ENCODE results near the gene ZBTB24. TPM values are rescaled to one million over a fixed set of nuclear protein-coding genes. Genes with fewer than 3 reads are reported as not detected.

Gene ZBTB24
- total RNA-seq, 1 donor from 2014 or later, result 25.4 TPM

DNA sequence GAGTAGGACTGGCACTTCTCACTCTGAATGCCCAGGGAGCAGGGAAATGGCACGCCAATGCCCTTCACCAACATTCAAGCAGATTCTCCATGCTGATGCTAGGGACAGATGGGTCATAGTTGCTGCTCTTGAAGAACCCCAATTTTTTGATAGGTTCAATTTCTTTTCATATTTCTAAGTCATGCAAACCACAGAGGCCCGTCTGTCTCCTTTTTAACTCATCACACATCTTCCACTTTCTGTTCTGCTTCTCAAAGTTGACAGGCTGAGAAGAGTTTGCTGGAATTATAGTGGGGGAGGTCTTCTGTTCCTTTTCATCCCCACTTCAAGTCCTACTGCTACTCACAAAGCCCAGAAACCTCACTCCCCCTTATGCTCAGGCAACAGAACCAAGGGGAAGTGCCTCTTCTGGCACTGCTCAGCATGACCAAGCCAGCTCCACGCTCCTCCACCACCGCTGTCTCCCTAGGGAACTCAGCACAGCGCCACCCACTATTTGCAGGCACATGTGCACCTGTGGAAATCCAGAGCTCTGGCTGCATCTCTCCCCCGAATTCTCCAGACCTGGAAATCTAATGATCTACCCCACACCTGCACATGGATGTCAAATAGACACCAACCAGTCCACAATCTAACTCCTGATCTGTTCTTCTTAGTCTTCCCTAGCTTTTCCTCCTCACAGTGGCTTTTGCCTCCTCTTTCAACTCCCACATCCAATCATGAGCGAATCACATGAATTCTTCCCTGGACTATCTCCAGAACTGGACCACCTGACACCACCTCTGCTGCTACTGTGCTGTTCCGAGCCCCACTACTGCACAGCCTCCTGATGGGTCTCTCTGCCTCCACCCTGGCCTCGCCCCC is 10.7 kb downstream of the ZBTB24 start:
- peaks cover 64% of the 10 kb centered on the region for H3K4me1 Mint-ChIP-seq
- H3K27me3 Mint-ChIP-seq, result no peaks in the 10 kb centered on the region
- DNase-seq (peak; percentile 42), ATAC-seq (ENCODE audit: low read depth) (peak; percentile 96)
- TF ChIP-seq, protein P1, sequence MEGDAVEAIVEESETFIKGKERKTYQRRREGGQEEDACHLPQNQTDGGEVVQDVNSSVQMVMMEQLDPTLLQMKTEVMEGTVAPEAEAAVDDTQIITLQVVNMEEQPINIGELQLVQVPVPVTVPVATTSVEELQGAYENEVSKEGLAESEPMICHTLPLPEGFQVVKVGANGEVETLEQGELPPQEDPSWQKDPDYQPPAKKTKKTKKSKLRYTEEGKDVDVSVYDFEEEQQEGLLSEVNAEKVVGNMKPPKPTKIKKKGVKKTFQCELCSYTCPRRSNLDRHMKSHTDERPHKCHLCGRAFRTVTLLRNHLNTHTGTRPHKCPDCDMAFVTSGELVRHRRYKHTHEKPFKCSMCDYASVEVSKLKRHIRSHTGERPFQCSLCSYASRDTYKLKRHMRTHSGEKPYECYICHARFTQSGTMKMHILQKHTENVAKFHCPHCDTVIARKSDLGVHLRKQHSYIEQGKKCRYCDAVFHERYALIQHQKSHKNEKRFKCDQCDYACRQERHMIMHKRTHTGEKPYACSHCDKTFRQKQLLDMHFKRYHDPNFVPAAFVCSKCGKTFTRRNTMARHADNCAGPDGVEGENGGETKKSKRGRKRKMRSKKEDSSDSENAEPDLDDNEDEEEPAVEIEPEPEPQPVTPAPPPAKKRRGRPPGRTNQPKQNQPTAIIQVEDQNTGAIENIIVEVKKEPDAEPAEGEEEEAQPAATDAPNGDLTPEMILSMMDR (IDR thresholded peaks at IDR 0.05), result no peak
- POLR2A ChIA-PET, result interaction anchor here (1.2 to 1.7 kb wide), 5 partner anchors 10 to 90 kb away, joined by 3 to 14 read pairs (median 5); partner anchors contain the start of genes MICAL1 and ZBTB24
- intact Hi-C loops (cut with micrococcal nuclease), result loop anchor here (1.0 kb wide), 3 partner anchors 8 to 13 kb away; no protein-coding TSS in a partner anchor
- CTCF ChIA-PET, result interaction anchor here (0.7 to 1.6 kb wide), 2 partner anchors 12 to 17 kb away, joined by 3 to 4 read pairs; partner anchors contain the start of gene MICAL1
- H3K36me3 Mint-ChIP-seq (ENCODE audit: low read depth), result peaks cover 94% of the 10 kb centered on the region
- no peaks in the 10 kb centered on the region for H3K9me3 Mint-ChIP-seq
- peak overlapping the region; percentile 67 for H3K27ac Mint-ChIP-seq
- peak overlapping the region; percentile 11 for H3K4me3 Mint-ChIP-seq

DNA sequence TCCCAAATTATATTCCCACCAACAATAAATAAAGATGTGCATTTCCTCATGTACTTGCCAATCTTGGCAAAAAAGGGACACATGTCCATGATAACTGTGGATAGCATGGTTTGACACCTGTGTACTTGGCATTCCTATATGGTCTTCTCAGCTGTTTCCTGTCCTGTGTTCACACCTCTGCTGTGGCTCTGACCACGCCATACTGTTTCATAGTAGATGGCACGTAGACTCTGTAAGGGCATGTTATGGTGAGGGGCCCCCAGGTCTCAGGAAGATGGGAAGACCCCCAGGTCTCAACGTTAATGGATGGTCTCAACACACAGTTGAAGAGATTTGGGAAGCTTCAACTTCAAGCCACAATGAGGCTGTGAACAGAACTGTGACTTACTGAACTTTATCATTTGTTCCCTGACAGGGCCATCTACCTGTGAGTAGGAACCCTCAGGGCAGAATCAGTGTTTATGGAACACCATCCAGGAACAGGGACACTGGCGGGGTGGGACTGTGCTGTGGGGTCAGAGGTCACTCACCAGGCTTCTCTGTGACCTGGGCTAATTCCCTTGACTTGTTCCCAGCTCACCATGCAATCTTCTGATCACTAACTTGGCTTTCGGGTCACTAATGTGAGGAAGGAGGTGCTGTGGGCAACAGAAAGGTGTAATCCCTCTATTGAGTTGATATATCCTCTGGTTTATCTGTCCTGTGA is 11.8 kb downstream of the ZBTB24 start:
- CTCF ChIA-PET, result no interaction called here
- POLR2A ChIA-PET, result interaction anchor here (1.7 kb wide), 1 partner anchor 11 kb away, joined by 9 read pairs; the partner anchor contains the start of gene ZBTB24
- Mint-ChIP-seq H3K4me3 (no peak overlapping the region), H3K27ac (peak overlapping the region; percentile 67), H3K4me1 (peaks cover 54% of the 10 kb centered on the region), H3K9me3 (no peaks in the 10 kb centered on the region), H3K36me3 (ENCODE audit: low read depth) (peaks cover 97% of the 10 kb centered on the region), H3K27me3 (no peaks in the 10 kb centered on the region)
- ATAC-seq (ENCODE audit: low read depth), result no peak
- intact Hi-C loops (cut with micrococcal nuclease), result no loop called here
- TF ChIP-seq, protein P1 (IDR thresholded peaks at IDR 0.05), result no peak
- no peak for DNase-seq

DNA sequence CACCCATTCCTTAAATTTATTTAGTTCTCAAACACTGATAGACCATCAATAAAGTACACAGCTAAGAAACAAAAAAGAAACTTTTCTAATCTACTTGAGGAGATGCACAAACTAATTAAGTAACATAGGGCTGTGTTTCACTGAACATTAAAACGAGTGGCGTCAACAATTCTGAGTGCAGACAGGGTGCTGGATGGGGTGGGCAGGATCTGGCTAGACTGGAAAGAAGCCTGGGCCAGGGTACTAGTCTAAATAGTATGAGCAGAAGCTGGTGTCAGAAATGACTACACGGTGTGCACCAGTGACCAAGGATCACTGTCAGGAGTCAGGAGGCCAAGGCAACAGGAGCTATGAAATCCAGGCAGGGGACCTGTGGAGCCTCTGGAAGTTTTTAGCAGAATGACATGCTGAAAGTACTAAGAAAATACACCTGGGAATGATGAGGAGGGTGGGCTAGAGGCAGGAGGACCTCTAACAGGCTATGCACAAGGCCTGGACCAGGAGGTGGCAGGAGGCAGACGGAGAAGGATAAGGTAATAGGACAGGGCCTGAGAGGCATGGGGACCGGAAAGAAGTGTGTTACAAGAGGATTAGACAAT is 13.3 kb downstream of the ZBTB24 start:
- Mint-ChIP-seq H3K4me3 (no peak overlapping the region), H3K27ac (no peak overlapping the region), H3K27me3 (no peaks in the 10 kb centered on the region), H3K4me1 (peaks cover 54% of the 10 kb centered on the region), H3K9me3 (no peaks in the 10 kb centered on the region), H3K36me3 (ENCODE audit: low read depth) (peaks cover 97% of the 10 kb centered on the region)
- intact Hi-C loops (cut with micrococcal nuclease), result no loop called here
- TF ChIP-seq, protein P1 (IDR thresholded peaks at IDR 0.05), result no peak
- ChIA-PET CTCF (interaction anchor here (0.7 to 1.7 kb wide), 3 partner anchors 14 to 282 kb away, joined by 3 to 4 read pairs (median 4); partner anchors contain the start of gene MICAL1), POLR2A (interaction anchor here (1.0 to 1.3 kb wide), 4 partner anchors 10 to 28 kb away, joined by 3 to 7 read pairs (median 4); partner anchors contain the start of gene MICAL1)
- no peak for ATAC-seq (ENCODE audit: low read depth)
- no peak for DNase-seq

DNA sequence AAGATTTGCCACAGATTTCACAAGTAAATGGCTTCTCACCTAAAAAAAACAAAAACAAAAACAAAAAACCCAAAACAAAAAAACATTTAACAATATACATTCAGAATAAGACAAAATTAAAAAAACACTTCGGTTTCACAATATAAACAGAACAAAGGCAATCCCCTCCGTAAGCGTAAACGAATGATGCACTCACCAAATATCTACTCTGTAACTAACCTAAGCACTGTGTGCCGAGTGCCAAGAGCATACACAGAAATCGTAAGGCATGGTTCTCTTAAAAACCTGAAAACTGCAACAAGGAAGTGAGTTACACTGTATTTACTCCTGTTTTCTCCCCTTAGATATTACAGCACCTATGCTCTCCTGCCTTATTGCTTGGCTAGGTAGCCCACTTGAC is 15.3 kb downstream of the ZBTB24 start:
- Mint-ChIP-seq H3K4me3 (no peak overlapping the region), H3K27ac (no peak overlapping the region), H3K9me3 (no peaks in the 10 kb centered on the region), H3K27me3 (no peaks in the 10 kb centered on the region), H3K36me3 (ENCODE audit: low read depth) (peaks cover 94% of the 10 kb centered on the region), H3K4me1 (peaks cover 51% of the 10 kb centered on the region)
- intact Hi-C loops (cut with micrococcal nuclease), result loop anchor here (1.0 kb wide), 1 partner anchor 8 kb away; no protein-coding TSS in a partner anchor
- TF ChIP-seq, protein P1 (IDR thresholded peaks at IDR 0.05), result no peak
- POLR2A ChIA-PET, result no interaction called here
- ATAC-seq (ENCODE audit: low read depth) (no peak), DNase-seq (no peak)
- CTCF ChIA-PET, result no interaction called here

Data from activated B cell treated with CpG ODN at 0.5 μM for 24 hours (primary cell).